SJSA1 (cell line): ENCODE measurements around the gene ZNF200. TPM values are rescaled to one million over a fixed set of nuclear protein-coding genes. Genes with fewer than 3 reads are reported as not detected.

Source experiments
- DNase-seq, 2 experiments: peaks; one replicate each; pipeline ENCODE4 v3.0.0-alpha.2; 2015 to 2020; ENCODE audit warnings: low spot score in 2 of 2, low read depth in 1 of 2
- H3K27ac ChIP-seq: fragments of 250-450 bp; sonication (Bioruptor Pico); 2 replicates; pipeline ENCODE4 v1.5.1; 2020; ENCODE audit warnings: mild to moderate bottlenecking, moderate library complexity
- H3K27me3 ChIP-seq: fragments of 250-450 bp; sonication (Bioruptor Pico); replicated peaks from 2 replicates; pipeline ENCODE4 v1.5.1; 2020; ENCODE audit warnings: mild to moderate bottlenecking, moderate library complexity
- H3K36me3 ChIP-seq: fragments of 250-450 bp; sonication (Bioruptor Pico); 2 replicates; pipeline ENCODE4 v1.5.1; 2020; ENCODE audit warnings: mild to moderate bottlenecking
- H3K4me1 ChIP-seq: fragments of 250-450 bp; sonication (Bioruptor Pico); replicated peaks from 2 replicates; pipeline ENCODE4 v1.6.1; 2021; ENCODE audit warnings: mild to moderate bottlenecking
- H3K4me3 ChIP-seq: fragments of 250-450 bp; sonication (Bioruptor Pico); 2 replicates; pipeline ENCODE4 v1.5.1; 2020; ENCODE audit warnings: mild to moderate bottlenecking
- H3K9me3 ChIP-seq: fragments of 250-450 bp; sonication (Bioruptor Pico); replicated peaks from 2 replicates; pipeline ENCODE4 v1.5.1; 2020; ENCODE audit warnings: mild to moderate bottlenecking
- total RNA-seq: library from RNA; depleted of rRNA; stranded (reverse); fragments of >200 nt; shearing (Covaris generic); gene quantifications from 2 replicates; pipeline ENCODE4 v1.2.3, GENCODE V29; 2014

The ZNF200 gene
- total RNA-seq, 1 experiment from 2014 or later = 8.5 TPM

DNA sequence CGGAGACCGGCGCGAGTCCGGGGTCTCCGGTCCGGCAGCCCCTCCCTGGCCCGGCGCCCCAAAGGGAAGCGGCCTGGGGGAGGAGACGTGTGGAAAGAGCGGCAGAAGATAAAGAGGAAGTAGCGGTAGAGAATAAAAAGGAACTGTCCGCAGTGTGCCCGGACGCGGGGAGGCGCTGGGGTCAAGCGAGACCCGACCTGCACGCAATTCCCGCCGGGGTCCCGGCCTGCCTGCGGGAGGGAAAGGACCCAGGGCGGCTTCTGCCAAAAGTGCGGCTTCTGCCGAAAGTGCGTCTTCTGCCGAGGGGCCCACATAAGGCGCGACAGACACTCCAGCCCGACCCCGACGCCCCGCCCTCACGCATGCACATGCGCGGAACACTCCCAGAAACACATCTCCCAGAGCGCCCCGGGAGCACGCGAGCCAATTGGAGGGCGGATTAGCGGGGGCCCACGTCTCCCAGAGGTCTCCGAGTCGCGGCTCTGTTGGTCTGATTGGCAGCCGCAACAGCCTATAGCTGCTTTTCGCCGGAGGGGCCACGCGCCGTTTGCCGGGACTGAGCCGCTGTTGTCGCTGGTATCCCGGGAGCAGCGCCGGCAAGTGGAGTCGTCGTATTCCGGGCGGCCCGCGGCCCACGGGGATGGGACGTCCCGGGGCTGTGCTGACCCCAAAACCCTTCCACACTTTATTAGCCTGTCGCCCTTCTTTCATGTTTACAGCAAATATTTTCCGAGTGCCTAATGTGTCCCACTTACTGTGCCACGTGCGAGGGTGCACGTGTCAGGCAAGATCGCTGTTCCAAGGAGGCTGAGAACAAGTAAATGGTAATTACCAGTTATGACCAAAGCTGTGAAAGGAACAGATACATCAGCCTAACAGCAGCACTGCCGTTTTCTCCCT lies 29.4 kb upstream of the ZNF200 start:
- Histone ChIP-seq H3K9me3 (peaks cover 5% of the 10 kb centered on the region), H3K27me3 (no peaks in the 10 kb centered on the region), H3K4me3 (peak overlapping the region; percentile 55), H3K4me1 (peaks cover 10% of the 10 kb centered on the region), H3K36me3 (no peaks in the 10 kb centered on the region), H3K27ac (peak overlapping the region; percentile 68)
- DNase-seq = peak; percentile 96 to 98

DNA sequence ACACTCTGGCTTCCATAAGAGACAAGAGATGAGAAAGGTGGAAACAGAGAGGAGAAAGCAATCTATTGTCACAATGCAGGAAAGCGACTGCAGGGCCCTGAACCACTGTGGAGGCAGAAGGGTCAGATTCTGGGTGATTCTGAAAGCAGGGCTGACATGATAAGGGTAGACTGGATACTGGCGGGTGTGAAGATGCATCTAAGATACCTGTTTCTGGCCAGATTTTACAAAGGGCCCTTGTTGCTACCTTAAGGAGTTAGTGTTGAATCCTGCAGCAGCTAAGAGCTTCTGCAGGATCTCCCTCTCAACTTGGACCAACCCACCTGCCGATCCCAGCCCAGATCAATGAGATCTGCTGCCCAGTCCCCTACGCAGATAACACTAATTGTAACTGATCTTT lies 27.6 kb upstream of the ZNF200 start:
- no peak for DNase-seq
- H3K4me1 ChIP-seq = peaks cover 10% of the 10 kb centered on the region
- no peaks in the 10 kb centered on the region for H3K27me3 ChIP-seq

GRCh38 chr16:3259836-3260235 lies 24.9 kb upstream of the ZNF200 start:
- Histone ChIP-seq H3K36me3 (no peaks in the 10 kb centered on the region), H3K27ac (no peak overlapping the region), H3K9me3 (peaks cover 4% of the 10 kb centered on the region)

More for the DNA sequence above, 27.6 kb upstream of the ZNF200 start:
- H3K36me3 ChIP-seq = no peaks in the 10 kb centered on the region
- no peak overlapping the region for H3K27ac ChIP-seq
- H3K4me3 ChIP-seq = no peak overlapping the region
- H3K9me3 ChIP-seq = peaks cover 5% of the 10 kb centered on the region

GRCh38 chr16:3256866-3257465 lies 22.0 kb upstream of the ZNF200 start:
- Histone ChIP-seq H3K4me1 (no peaks in the 10 kb centered on the region), H3K36me3 (no peaks in the 10 kb centered on the region), H3K27ac (no peak overlapping the region), H3K4me3 (no peak overlapping the region), H3K27me3 (no peaks in the 10 kb centered on the region), H3K9me3 (0 out of 2 replicates have a peak, but pooled peaks cover 3% of the 10 kb centered on the region)
- no peak for DNase-seq

More at GRCh38 chr16:3259836-3260235, 24.9 kb upstream of the ZNF200 start:
- peaks cover 8% of the 10 kb centered on the region for H3K4me1 ChIP-seq
- H3K27me3 ChIP-seq = no peaks in the 10 kb centered on the region
- no peak for DNase-seq
- no peak overlapping the region for H3K4me3 ChIP-seq

DNA sequence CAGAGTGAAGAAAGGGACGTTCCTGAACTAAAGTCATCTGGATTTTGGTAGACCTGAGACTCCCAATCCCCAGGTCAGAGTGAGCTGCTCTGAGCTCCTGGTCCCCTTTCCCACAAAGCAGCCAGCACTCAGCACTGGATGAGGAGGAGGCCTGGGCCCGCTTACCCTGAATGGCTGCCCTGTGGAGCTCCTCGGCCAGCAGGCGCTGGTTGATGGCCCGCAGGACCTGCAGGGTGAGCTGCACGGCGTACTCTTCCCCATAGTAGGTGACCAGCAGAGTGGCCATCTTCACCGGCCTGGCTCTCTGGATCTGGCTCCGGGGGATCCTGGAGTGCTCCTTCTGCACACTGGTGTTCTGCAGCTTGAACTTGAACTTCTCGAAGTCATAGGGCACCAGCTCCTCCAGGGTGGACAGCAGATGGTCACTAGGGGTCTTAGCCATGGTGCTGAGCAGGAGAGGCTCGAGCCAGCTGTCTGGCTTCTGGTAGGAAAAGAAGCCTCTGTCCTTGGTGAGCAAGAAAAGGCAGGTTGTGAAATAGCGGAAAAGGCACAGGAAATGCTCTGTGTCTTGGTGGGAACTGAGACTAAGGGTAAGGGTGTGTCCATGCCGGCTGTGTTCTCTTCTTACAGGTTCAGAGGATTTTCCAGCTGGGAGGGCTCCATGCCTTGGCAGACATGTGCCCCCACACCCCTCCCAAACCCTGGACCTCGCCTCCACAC lies 21.3 kb upstream of the ZNF200 start, which contains the start of gene MEFV:
TSS of gene MEFV (minus strand) at position 488 of the 720 bp plus-strand sequence. CDS start at position 442, 46 bp downstream.
- no peaks in the 10 kb centered on the region for H3K27me3 ChIP-seq
- H3K9me3 ChIP-seq = 0 out of 2 replicates have a peak, but pooled peaks cover 3% of the 10 kb centered on the region
- no peak within 1 kb of the TSS for H3K27ac ChIP-seq
- no peak within 1 kb of the TSS for H3K4me3 ChIP-seq
- no peaks in the 10 kb centered on the region for H3K4me1 ChIP-seq
- H3K36me3 ChIP-seq = no peaks in the 10 kb centered on the region
- no peak for DNase-seq

DNA sequence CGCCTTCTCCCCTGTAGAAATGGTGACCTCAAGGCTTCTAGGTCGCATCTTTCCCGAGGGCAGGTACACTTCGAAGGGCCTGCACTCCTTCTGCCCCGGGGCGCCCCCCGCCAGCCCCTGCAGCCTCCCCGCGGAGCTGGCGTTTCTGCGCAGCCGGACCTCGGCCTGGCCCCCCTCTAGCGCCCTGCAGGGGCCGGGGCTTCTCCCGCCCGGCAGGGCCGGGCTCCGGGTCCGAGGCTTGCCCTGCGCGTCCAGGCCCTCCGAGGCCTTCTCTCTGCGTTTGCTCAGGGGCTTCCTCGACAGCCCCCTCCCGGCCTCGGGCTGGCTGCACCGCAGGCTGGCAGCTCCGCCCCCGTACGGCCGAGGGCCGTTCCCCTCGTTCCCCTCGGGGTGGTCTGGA lies 19.4 kb upstream of the ZNF200 start:
- no peaks in the 10 kb centered on the region for H3K36me3 ChIP-seq
- H3K4me3 ChIP-seq = no peak overlapping the region
- no peaks in the 10 kb centered on the region for H3K4me1 ChIP-seq
- no peak for DNase-seq
- H3K27me3 ChIP-seq = no peaks in the 10 kb centered on the region
- 0 out of 2 replicates have a peak, but pooled peaks cover 3% of the 10 kb centered on the region for H3K9me3 ChIP-seq
- H3K27ac ChIP-seq = no peak overlapping the region

- Histone ChIP-seq H3K9me3 (0 out of 2 replicates have a peak, but pooled peaks cover 3% of the 10 kb centered on the region), H3K4me1 (no peaks in the 10 kb centered on the region), H3K27me3 (no peaks in the 10 kb centered on the region), H3K4me3 (no peak overlapping the region), H3K36me3 (no peaks in the 10 kb centered on the region), H3K27ac (no peak overlapping the region)
- DNase-seq = no peak
Measured at GRCh38 chr16:3252967-3253366, 18.0 kb upstream of the ZNF200 start.

- no peaks in the 10 kb centered on the region for H3K27me3 ChIP-seq
- H3K4me3 ChIP-seq = no peak overlapping the region
- H3K27ac ChIP-seq = no peak overlapping the region
- no peak for DNase-seq
- H3K36me3 ChIP-seq = no peaks in the 10 kb centered on the region
- no peaks in the 10 kb centered on the region; the same call in 1 of the 2 replicates for H3K9me3 ChIP-seq
- no peaks in the 10 kb centered on the region for H3K4me1 ChIP-seq
Measured at GRCh38 chr16:3249451-3249850, 14.5 kb upstream of the ZNF200 start.

DNA sequence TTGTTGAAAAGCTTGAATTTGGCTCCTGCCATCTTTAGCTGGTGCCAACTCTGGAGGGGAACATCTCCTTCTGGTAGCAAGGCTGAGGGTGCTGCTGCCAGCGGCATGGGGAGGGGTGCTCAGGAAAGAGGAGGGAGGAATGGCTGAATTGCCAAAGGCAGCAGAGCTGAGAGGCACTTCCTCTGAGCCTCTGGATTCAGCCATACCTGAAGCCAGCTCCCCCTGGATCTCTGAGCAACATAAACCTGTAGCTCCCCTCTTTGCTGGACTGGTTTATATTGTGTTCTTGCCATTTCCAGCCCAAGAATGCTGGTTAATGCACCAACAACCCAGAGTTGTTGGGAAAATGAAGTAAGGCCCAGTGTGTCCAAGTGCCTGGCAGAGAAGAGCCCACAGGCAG lies 14.1 kb upstream of the ZNF200 start:
- no peaks in the 10 kb centered on the region for H3K36me3 ChIP-seq
- no peaks in the 10 kb centered on the region; the same call in 1 of the 2 replicates for H3K9me3 ChIP-seq
- DNase-seq = no peak
- no peak overlapping the region for H3K4me3 ChIP-seq
- no peak overlapping the region for H3K27ac ChIP-seq
- H3K27me3 ChIP-seq = no peaks in the 10 kb centered on the region
- H3K4me1 ChIP-seq = no peaks in the 10 kb centered on the region

DNA sequence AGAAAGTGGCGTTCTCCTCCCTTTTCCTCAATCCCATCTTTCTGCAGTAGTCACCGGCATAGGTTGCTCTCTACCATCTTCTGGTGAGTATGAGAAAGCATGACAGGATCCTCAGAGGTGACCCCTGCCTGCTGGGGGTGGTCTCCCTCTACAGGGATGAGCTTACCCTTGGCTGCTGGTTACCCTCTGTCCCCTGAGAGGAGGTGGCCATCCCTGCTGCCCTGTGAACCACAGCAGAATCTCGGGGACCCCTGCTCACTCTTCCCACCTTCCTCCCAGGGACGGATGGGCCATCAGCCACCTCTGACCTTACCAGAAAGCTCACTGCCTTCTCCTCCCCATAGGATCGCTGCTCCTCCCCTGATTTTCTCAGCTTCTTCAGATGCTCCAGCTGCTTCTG lies 13.6 kb upstream of the ZNF200 start:
- no peak overlapping the region for H3K27ac ChIP-seq
- DNase-seq = no peak
- no peaks in the 10 kb centered on the region for H3K36me3 ChIP-seq
- H3K4me1 ChIP-seq = no peaks in the 10 kb centered on the region
- no peak overlapping the region for H3K4me3 ChIP-seq
- no peaks in the 10 kb centered on the region; the same call in 1 of the 2 replicates for H3K9me3 ChIP-seq
- H3K27me3 ChIP-seq = no peaks in the 10 kb centered on the region

- Histone ChIP-seq H3K36me3 (no peaks in the 10 kb centered on the region), H3K9me3 (no peaks in the 10 kb centered on the region; the same call in 1 of the 2 replicates), H3K27me3 (no peaks in the 10 kb centered on the region), H3K27ac (no peak overlapping the region), H3K4me3 (no peak overlapping the region), H3K4me1 (no peaks in the 10 kb centered on the region)
- DNase-seq = no peak
Measured at GRCh38 chr16:3246876-3247275, 11.9 kb upstream of the ZNF200 start.

DNA sequence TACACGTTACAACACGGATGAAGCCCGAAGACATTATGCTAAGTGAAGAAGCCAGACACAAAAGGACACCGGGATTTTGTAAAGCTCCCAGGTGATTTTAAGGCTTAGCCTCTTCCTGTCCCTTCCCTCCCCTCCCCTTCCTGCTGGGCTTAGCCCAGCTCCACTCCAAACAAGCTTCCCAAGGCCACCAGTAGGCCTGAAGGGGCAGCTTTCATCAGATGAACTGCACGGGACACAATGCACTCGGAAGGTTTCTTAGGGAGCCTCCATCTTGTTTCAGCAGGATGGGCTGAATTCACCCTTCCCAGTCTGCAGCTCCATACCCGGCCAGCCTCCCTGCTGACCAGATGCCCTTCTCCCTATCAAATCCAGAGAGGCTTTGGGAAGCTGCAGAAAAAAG lies 11.0 kb upstream of the ZNF200 start:
- H3K27me3 ChIP-seq = no peaks in the 10 kb centered on the region
- no peak overlapping the region for H3K4me3 ChIP-seq
- no peaks in the 10 kb centered on the region; the same call in 1 of the 2 replicates for H3K9me3 ChIP-seq
- H3K36me3 ChIP-seq = no peaks in the 10 kb centered on the region
- no peak overlapping the region for H3K27ac ChIP-seq
- DNase-seq = no peak
- no peaks in the 10 kb centered on the region for H3K4me1 ChIP-seq

DNA sequence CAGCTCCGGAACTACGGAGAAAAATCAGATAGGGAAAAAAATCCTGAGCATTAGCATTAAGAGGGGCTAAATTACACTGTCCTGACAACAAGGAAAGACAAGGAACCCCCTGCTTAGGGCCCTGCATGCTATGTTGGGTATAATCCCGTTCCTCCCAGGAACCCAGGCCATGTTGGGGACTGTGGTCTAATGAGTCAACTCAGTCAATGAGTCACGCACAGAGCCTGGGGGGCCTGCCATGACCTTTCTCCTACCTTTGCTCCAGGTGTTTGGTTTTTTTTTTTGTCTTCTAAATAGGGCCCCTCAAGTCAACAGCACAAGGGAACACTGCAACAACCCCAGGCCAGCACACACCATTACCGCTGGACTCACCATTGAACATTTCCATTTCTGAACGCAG lies 8.9 kb upstream of the ZNF200 start:
- H3K27me3 ChIP-seq = no peaks in the 10 kb centered on the region
- no peaks in the 10 kb centered on the region for H3K4me1 ChIP-seq
- no peak overlapping the region for H3K27ac ChIP-seq
- no peak overlapping the region for H3K4me3 ChIP-seq
- no peaks in the 10 kb centered on the region; the same call in 1 of the 2 replicates for H3K9me3 ChIP-seq
- no peaks in the 10 kb centered on the region for H3K36me3 ChIP-seq
- no peak for DNase-seq
